Measurements from ENCODE around the gene ZSWIM1. TPM values are rescaled to one million over a fixed set of nuclear protein-coding genes. Genes with fewer than 3 reads are reported as not detected.

Gene ZSWIM1
- total and polyA plus RNA-seq, 2 of the 13 experiments (the other 11 are each of a cell fraction or from before 2014, with no cell fraction given) = 9.5 to 11.7 TPM

DNA sequence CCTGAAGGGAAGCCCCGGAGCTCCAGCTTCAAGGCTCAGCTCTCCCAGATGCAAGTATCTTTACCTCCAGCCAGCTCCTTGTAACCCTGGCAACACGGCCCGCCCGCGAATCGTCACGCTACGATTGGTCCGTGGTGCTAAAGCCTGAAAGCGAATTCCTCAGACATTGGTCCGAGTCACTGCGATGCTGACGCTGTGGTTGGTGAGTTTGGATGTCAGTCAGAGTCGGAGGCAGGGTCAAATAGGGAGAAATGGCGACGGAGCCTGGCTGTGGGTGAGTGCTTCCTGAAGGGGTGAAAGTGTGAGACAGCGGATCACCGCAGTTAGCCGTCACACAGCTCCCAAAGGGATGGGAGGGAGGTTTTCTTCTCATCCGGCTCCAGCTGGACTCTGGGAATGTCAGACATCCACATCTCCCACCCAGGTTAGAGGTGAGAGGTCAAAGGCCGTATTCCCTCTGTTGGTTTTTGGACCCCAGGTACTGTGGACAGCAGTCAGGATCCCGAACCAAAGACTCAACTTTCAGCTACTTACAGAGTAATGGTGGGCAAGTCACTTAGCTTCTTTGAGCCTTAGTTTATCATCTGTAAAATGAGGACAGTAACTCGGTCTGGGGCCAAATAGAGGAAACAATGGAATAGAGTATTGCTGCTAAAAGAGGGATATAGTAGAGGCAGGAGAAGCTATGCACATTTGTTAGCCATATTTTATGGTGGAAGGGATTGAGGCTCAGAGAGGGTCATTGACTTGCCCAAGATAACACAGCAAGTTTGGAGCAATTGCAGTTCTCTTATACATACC lies at the start of gene ZSWIM1 (continued):
- TF ChIP-seq, protein P1, sequence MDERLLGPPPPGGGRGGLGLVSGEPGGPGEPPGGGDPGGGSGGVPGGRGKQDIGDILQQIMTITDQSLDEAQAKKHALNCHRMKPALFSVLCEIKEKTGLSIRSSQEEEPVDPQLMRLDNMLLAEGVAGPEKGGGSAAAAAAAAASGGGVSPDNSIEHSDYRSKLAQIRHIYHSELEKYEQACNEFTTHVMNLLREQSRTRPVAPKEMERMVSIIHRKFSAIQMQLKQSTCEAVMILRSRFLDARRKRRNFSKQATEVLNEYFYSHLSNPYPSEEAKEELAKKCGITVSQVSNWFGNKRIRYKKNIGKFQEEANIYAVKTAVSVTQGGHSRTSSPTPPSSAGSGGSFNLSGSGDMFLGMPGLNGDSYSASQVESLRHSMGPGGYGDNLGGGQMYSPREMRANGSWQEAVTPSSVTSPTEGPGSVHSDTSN (CRISPR knock-in tag; IDR thresholded peaks at IDR 0.05) = peak; percentile 100
- TF ChIP-seq HNRNPL (IDR thresholded peaks at IDR 0.05; ENCODE audit: low read depth, low read length) = 0 out of 2 replicates have a peak, but pooled peaks have one; percentile 28
- TF ChIP-seq ZNF44 (CRISPR knock-in tag; IDR thresholded peaks at IDR 0.05) = peak; percentile 92
- TF ChIP-seq RBFOX2 (IDR thresholded peaks at IDR 0.05; ENCODE audit: low read depth, low read length) = peak; percentile 61
- TF ChIP-seq, protein P2, sequence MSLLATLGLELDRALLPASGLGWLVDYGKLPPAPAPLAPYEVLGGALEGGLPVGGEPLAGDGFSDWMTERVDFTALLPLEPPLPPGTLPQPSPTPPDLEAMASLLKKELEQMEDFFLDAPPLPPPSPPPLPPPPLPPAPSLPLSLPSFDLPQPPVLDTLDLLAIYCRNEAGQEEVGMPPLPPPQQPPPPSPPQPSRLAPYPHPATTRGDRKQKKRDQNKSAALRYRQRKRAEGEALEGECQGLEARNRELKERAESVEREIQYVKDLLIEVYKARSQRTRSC (CRISPR knock-in tag; IDR thresholded peaks at IDR 0.05; ENCODE audit: low read depth) = no peak; the same call in 1 of the 2 replicates
- TF ChIP-seq PHF8 (CRISPR knock-in tag; IDR thresholded peaks at IDR 0.05) = peak; percentile 94
- no peak; the same call in 1 of the 2 replicates for TF ChIP-seq ZNF616 (CRISPR knock-in tag; IDR thresholded peaks at IDR 0.05; ENCODE audit: low read depth)
- no peak for TF ChIP-seq GTF2F1 (IDR thresholded peaks at IDR 0.05; ENCODE audit: low read length)
- TF ChIP-seq, protein P3, sequence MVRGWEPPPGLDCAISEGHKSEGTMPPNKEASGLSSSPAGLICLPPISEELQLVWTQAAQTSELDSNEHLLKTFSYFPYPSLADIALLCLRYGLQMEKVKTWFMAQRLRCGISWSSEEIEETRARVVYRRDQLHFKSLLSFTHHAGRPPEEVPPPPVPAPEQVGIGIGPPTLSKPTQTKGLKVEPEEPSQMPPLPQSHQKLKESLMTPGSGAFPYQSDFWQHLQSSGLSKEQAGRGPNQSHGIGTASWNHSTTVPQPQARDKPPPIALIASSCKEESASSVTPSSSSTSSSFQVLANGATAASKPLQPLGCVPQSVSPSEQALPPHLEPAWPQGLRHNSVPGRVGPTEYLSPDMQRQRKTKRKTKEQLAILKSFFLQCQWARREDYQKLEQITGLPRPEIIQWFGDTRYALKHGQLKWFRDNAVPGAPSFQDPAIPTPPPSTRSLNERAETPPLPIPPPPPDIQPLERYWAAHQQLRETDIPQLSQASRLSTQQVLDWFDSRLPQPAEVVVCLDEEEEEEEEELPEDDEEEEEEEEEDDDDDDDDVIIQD (CRISPR knock-in tag; IDR thresholded peaks at IDR 0.05; ENCODE audit: low read depth) = peak; percentile 21; the same call in 1 of the 2 replicates
- TF ChIP-seq ZBTB3 (CRISPR knock-in tag; IDR thresholded peaks at IDR 0.05; ENCODE audit: borderline replicate concordance, low read depth) = peak; percentile 84; the same call in 1 of the 2 replicates
- no peak for TF ChIP-seq SNRNP70 (IDR thresholded peaks at IDR 0.05; ENCODE audit: low read depth, low read length)
- no peak for TF ChIP-seq GFI1 (CRISPR knock-in tag; IDR thresholded peaks at IDR 0.05; ENCODE audit: borderline replicate concordance)
- no peak for TF ChIP-seq ZNF672 (CRISPR knock-in tag; IDR thresholded peaks at IDR 0.05)
- TF ChIP-seq, protein P4, sequence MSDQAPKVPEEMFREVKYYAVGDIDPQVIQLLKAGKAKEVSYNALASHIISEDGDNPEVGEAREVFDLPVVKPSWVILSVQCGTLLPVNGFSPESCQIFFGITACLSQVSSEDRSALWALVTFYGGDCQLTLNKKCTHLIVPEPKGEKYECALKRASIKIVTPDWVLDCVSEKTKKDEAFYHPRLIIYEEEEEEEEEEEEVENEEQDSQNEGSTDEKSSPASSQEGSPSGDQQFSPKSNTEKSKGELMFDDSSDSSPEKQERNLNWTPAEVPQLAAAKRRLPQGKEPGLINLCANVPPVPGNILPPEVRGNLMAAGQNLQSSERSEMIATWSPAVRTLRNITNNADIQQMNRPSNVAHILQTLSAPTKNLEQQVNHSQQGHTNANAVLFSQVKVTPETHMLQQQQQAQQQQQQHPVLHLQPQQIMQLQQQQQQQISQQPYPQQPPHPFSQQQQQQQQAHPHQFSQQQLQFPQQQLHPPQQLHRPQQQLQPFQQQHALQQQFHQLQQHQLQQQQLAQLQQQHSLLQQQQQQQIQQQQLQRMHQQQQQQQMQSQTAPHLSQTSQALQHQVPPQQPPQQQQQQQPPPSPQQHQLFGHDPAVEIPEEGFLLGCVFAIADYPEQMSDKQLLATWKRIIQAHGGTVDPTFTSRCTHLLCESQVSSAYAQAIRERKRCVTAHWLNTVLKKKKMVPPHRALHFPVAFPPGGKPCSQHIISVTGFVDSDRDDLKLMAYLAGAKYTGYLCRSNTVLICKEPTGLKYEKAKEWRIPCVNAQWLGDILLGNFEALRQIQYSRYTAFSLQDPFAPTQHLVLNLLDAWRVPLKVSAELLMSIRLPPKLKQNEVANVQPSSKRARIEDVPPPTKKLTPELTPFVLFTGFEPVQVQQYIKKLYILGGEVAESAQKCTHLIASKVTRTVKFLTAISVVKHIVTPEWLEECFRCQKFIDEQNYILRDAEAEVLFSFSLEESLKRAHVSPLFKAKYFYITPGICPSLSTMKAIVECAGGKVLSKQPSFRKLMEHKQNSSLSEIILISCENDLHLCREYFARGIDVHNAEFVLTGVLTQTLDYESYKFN (CRISPR knock-in tag; conservative IDR thresholded peaks at IDR 0.05) = peak; percentile 56
- no peak for TF ChIP-seq FIP1L1 (IDR thresholded peaks at IDR 0.05; ENCODE audit: borderline replicate concordance, insufficient read depth, low read depth, low read length)
- no peak for TF ChIP-seq PLSCR1 (CRISPR knock-in tag; IDR thresholded peaks at IDR 0.05; ENCODE audit: borderline replicate concordance)
- TF ChIP-seq KLF16 (CRISPR knock-in tag; IDR thresholded peaks at IDR 0.05) = peak in 1 of 2 experiments; percentile 65; a peak in 1 of 4 replicates
- peak; percentile 88 for TF ChIP-seq SALL1 (CRISPR knock-in tag; IDR thresholded peaks at IDR 0.05)
- TF ChIP-seq ZNF674 (CRISPR knock-in tag; IDR thresholded peaks at IDR 0.05; ENCODE audit: low read depth) = no peak
- no peak; the same call in 1 of the 2 replicates for TF ChIP-seq ZNF484 (CRISPR knock-in tag; IDR thresholded peaks at IDR 0.05; ENCODE audit: borderline replicate concordance, low read depth)
- peak; percentile 54; the same call in 1 of the 2 replicates for TF ChIP-seq ZNF607 (CRISPR knock-in tag; IDR thresholded peaks at IDR 0.05; ENCODE audit: borderline replicate concordance)
